ENCODE measurements around the gene MXD3. TPM values are rescaled to one million over a fixed set of nuclear protein-coding genes. Genes with fewer than 3 reads are reported as not detected.

MXD3 gene
- total and polyA plus RNA-seq, 2 donors (not counting 1 experiment from before 2014, with no cell fraction given), result 11.5 to 14.8 TPM

- Mint-ChIP-seq H3K4me1 (no peaks in the 10 kb centered on the region), H3K9me3 (ENCODE audit: insufficient read depth) (no peaks in the 10 kb centered on the region), H3K4me3 (no peak overlapping the region), H3K27ac (no peak overlapping the region), H3K27me3 (no peaks in the 10 kb centered on the region)
- DNase-seq (no peak), ATAC-seq (ENCODE audit: low read depth) (no peak)
- Histone ChIP-seq H3K9me3 (ENCODE audit: control extremely low read depth in 1 of 3, control insufficient read depth in 2 of 3, insufficient read depth in 1 of 3, low read length in 2 of 3) (no peaks in the 10 kb centered on the region), H3K4me1 (ENCODE audit: control insufficient read depth in 2 of 2, insufficient read depth in 2 of 2, low read length in 2 of 2) (no peaks in the 10 kb centered on the region), H3K27ac (ENCODE audit: low read length in 2 of 2) (no peak overlapping the region), H3K4me2 (replicated peaks; ENCODE audit: low read depth, low read length, poor library complexity, severe bottlenecking) (no peak overlapping the region), H2AFZ (ENCODE audit: insufficient read depth, low read depth, low read length, poor library complexity, severe bottlenecking) (no peak overlapping the region), H3K36me3 (replicated peaks in 1 of 2; ENCODE audit: control extremely low read depth in 1 of 2, control insufficient read depth in 1 of 2, extremely low read depth in 1 of 2, insufficient read depth in 2 of 2, low read length in 1 of 2) (peaks cover 6 to 85% of the 10 kb centered on the region in 2 experiments), H3K4me3 (ENCODE audit: control extremely low read depth in 1 of 5, extremely low read depth in 1 of 5, insufficient read depth in 1 of 5, low read depth in 2 of 5, low read length in 4 of 5) (no peak overlapping the region), H3K27me3 (replicated peaks in 1 of 4; ENCODE audit: control extremely low read depth in 1 of 4, control insufficient read depth in 3 of 4, insufficient read depth in 4 of 4, low read length in 3 of 4) (no peaks in the 10 kb centered on the region), H3K9ac (ENCODE audit: low read length) (no peak overlapping the region), H3K79me2 (ENCODE audit: control insufficient read depth, insufficient read depth, low read length) (peaks cover 10% of the 10 kb centered on the region), H4K20me1 (ENCODE audit: control insufficient read depth, insufficient read depth, low read length, poor library complexity, severe bottlenecking) (peaks cover 18% of the 10 kb centered on the region)
- intact Hi-C loops (cut with micrococcal nuclease), result no loop called here
- TF ChIP-seq EZH2 (IDR thresholded peaks at IDR 0.05; ENCODE audit: borderline replicate concordance, insufficient read depth, low read depth, low read length, poor library complexity, severe bottlenecking), result no peak
- TF ChIP-seq CTCF (IDR thresholded peaks at IDR 0.05), result no peak
- 100% methylated on average over 2 of the region's 3 CpGs for WGBS (ENCODE audit: insufficient coverage)
- ChIA-PET POLR2A (no interaction called here), CTCF (interaction anchor here (1.4 kb wide), 1 partner anchor 157 kb away, joined by 5 read pairs; no protein-coding TSS in a partner anchor)
These were observed 41.0 kb downstream of the MXD3 start for GRCh38 chr5:177270653-177271052.

GRCh38 chr5:177269976-177270375 is 41.7 kb downstream of the MXD3 start:
- ChIA-PET CTCF (interaction anchor here (1.1 kb wide), 1 partner anchor 156 kb away, joined by 4 read pairs; no protein-coding TSS in a partner anchor), POLR2A (no interaction called here)
- Histone ChIP-seq H3K79me2 (ENCODE audit: control insufficient read depth, insufficient read depth, low read length) (peaks cover 10% of the 10 kb centered on the region), H4K20me1 (ENCODE audit: control insufficient read depth, insufficient read depth, low read length, poor library complexity, severe bottlenecking) (peaks cover 18% of the 10 kb centered on the region), H3K27ac (ENCODE audit: low read length in 2 of 2) (no peak overlapping the region), H2AFZ (ENCODE audit: insufficient read depth, low read depth, low read length, poor library complexity, severe bottlenecking) (no peak overlapping the region), H3K9me3 (ENCODE audit: control extremely low read depth in 1 of 3, control insufficient read depth in 2 of 3, insufficient read depth in 1 of 3, low read length in 2 of 3) (no peaks in the 10 kb centered on the region), H3K9ac (ENCODE audit: low read length) (no peak overlapping the region), H3K4me1 (ENCODE audit: control insufficient read depth in 2 of 2, insufficient read depth in 2 of 2, low read length in 2 of 2) (no peaks in the 10 kb centered on the region), H3K4me2 (replicated peaks; ENCODE audit: low read depth, low read length, poor library complexity, severe bottlenecking) (no peak overlapping the region), H3K4me3 (ENCODE audit: control extremely low read depth in 1 of 5, extremely low read depth in 1 of 5, insufficient read depth in 1 of 5, low read depth in 2 of 5, low read length in 4 of 5) (no peak overlapping the region), H3K36me3 (replicated peaks in 1 of 2; ENCODE audit: control extremely low read depth in 1 of 2, control insufficient read depth in 1 of 2, extremely low read depth in 1 of 2, insufficient read depth in 2 of 2, low read length in 1 of 2) (peaks cover 6 to 86% of the 10 kb centered on the region in 2 experiments), H3K27me3 (replicated peaks in 1 of 4; ENCODE audit: control extremely low read depth in 1 of 4, control insufficient read depth in 3 of 4, insufficient read depth in 4 of 4, low read length in 3 of 4) (no peaks in the 10 kb centered on the region)
- Mint-ChIP-seq H3K9me3 (ENCODE audit: insufficient read depth) (no peaks in the 10 kb centered on the region), H3K4me1 (no peaks in the 10 kb centered on the region), H3K27ac (no peak overlapping the region), H3K4me3 (no peak overlapping the region), H3K27me3 (no peaks in the 10 kb centered on the region)
- ATAC-seq (ENCODE audit: low read depth) (no peak), DNase-seq (no peak)
- TF ChIP-seq CTCF (IDR thresholded peaks at IDR 0.05) (no peak), EZH2 (IDR thresholded peaks at IDR 0.05; ENCODE audit: borderline replicate concordance, insufficient read depth, low read depth, low read length, poor library complexity, severe bottlenecking) (no peak)
- no CpG with 5 or more reads among the region's 3 CpGs for WGBS (ENCODE audit: insufficient coverage)
- intact Hi-C loops (cut with micrococcal nuclease), result no loop called here

Data from B cell (primary cell).